Astrocyte (in vitro differentiated cells and primary cell): ENCODE data around the gene AMH. TPM values are rescaled to one million over a fixed set of nuclear protein-coding genes. Genes with fewer than 3 reads are reported as not detected.

ENCODE experiments used
- DNase-seq: peaks from one replicate; pipeline ENCODE4 v3.0.0-alpha.2; 2010; ENCODE audit warnings: low read depth
- FAIRE-seq: peaks from 2 replicates; lab custom pipeline; 2011; peaks lifted over from hg19 to GRCh38; lab: Jason Lieb, UNC
- H2AFZ ChIP-seq: 2 replicates; pipeline ENCODE4 v1.6.0; 2012; ENCODE audit warnings: low read depth, low read length, inconsistent platforms
- H3K27ac ChIP-seq: 2 replicates; pipeline ENCODE4 v1.5.1; 2011; ENCODE audit warnings: low read depth, low read length, inconsistent platforms
- H3K27me3 ChIP-seq: 2 replicates; pipeline ENCODE4 v1.6.0; 2011; ENCODE audit warnings: low read length, inconsistent platforms; ENCODE audit not compliant: insufficient read depth
- H3K36me3 ChIP-seq: 2 replicates; pipeline ENCODE4 v1.5.1; 2011; ENCODE audit warnings: low read length, inconsistent platforms; ENCODE audit not compliant: insufficient read depth
- H3K4me1 ChIP-seq: 2 replicates; pipeline ENCODE4 v1.5.1; 2011; ENCODE audit warnings: low read length, inconsistent platforms; ENCODE audit not compliant: insufficient read depth
- H3K4me2 ChIP-seq: 2 replicates; pipeline ENCODE4 v1.6.0; 2012; ENCODE audit warnings: low read length, inconsistent platforms
- H3K4me3 ChIP-seq: 2 replicates; pipeline ENCODE4 v1.5.1; 2011; ENCODE audit warnings: low read depth, mild to moderate bottlenecking, low read length, inconsistent platforms; ENCODE audit not compliant: insufficient read depth
- H3K79me2 ChIP-seq: 2 replicates; pipeline ENCODE4 v1.6.0; 2012; ENCODE audit warnings: mild to moderate bottlenecking, low read length, inconsistent platforms; ENCODE audit not compliant: insufficient read depth
- H3K9ac ChIP-seq: 2 replicates; pipeline ENCODE4 v1.6.0; 2012; ENCODE audit warnings: mild to moderate bottlenecking, low read length, inconsistent platforms
- H3K9me3 ChIP-seq: 2 replicates; pipeline ENCODE4 v1.5.1; 2012; ENCODE audit warnings: low read depth, mild to moderate bottlenecking, low read length, inconsistent platforms; ENCODE audit not compliant: insufficient read depth
- H4K20me1 ChIP-seq: 2 replicates; pipeline ENCODE4 v1.6.0; 2012; ENCODE audit warnings: low read length, inconsistent platforms; ENCODE audit not compliant: insufficient read depth
- H3K27ac Mint-ChIP-seq: one replicate; pipeline ENCODE4 v1.8.0; 2021; ENCODE audit warnings: mild to moderate bottlenecking, mixed read lengths; ENCODE audit not compliant: unreplicated experiment
- H3K27me3 Mint-ChIP-seq: one replicate; pipeline ENCODE4 v1.8.0; 2021; ENCODE audit warnings: low read depth, mixed read lengths; ENCODE audit not compliant: unreplicated experiment
- H3K36me3 Mint-ChIP-seq: one replicate; pipeline ENCODE4 v1.8.0; 2021; ENCODE audit warnings: low read depth, mixed read lengths; ENCODE audit not compliant: unreplicated experiment
- H3K4me1 Mint-ChIP-seq: one replicate; pipeline ENCODE4 v1.8.0; 2021; ENCODE audit warnings: low read depth, mixed read lengths; ENCODE audit not compliant: unreplicated experiment
- H3K4me3 Mint-ChIP-seq: one replicate; pipeline ENCODE4 v1.8.0; 2021; ENCODE audit warnings: mild to moderate bottlenecking, moderate library complexity, mixed read lengths; ENCODE audit not compliant: unreplicated experiment
- H3K9me3 Mint-ChIP-seq: one replicate; pipeline ENCODE4 v1.8.0; 2021; ENCODE audit warnings: mild to moderate bottlenecking, mixed read lengths; ENCODE audit not compliant: unreplicated experiment
- EZH2 ChIP-seq: IDR thresholded peaks from 2 replicates; pipeline ENCODE4 v1.6.1; 2012; ENCODE audit warnings: mild to moderate bottlenecking, low read length, inconsistent platforms; ENCODE audit not compliant: insufficient read depth
- total RNA-seq: library from RNA; stranded (reverse); gene quantifications from 2 replicates; pipeline ENCODE4 v1.2.1, GENCODE V29; 2021
- TF ChIP-seq, protein P1 (sequence below): IDR thresholded peaks from 2 replicates; pipeline ENCODE4 v1.5.1; 2011; ENCODE audit warnings: low read depth, mild to moderate bottlenecking, inconsistent platforms, low read length, moderate library complexity; ENCODE audit not compliant: insufficient read depth

Gene AMH
- total RNA-seq, 1 donor from 2014 or later = 4.6 TPM

DNA sequence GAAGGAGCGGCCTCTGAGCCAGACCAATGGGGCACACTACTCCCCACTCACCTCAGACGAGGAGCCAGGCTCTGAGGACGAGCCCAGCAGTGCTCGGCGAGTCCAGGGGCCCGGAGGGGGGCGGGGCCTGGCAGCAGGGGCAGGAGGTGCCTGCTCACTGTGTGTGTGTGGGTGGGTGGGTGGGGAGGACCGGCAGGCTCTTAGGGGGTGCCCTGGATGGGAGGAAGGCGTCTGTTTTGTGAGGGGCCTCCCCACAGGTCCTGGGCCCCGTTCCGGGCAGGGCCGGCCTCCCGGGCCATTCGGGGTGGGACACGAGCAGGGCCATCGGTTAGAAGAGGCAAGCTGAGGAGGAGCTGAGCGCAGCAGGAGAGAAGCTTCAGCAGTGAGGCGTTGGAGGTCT, 25.7 kb upstream of the AMH start:
- H3K4me1 ChIP-seq = peaks cover 8% of the 10 kb centered on the region
- Mint-ChIP-seq H3K36me3 (peaks cover 8% of the 10 kb centered on the region), H3K4me1 (no peaks in the 10 kb centered on the region), H3K27me3 (no peaks in the 10 kb centered on the region), H3K27ac (no peak overlapping the region), H3K4me3 (no peak overlapping the region), H3K9me3 (no peaks in the 10 kb centered on the region)
- peaks cover 6% of the 10 kb centered on the region for H3K36me3 ChIP-seq
- H3K4me3 ChIP-seq = no peak overlapping the region
- no peak for DNase-seq
- no peak overlapping the region for H2AFZ ChIP-seq
- peaks cover 22% of the 10 kb centered on the region for H4K20me1 ChIP-seq
- H3K4me2 ChIP-seq = no peak overlapping the region
- TF ChIP-seq, protein P1, sequence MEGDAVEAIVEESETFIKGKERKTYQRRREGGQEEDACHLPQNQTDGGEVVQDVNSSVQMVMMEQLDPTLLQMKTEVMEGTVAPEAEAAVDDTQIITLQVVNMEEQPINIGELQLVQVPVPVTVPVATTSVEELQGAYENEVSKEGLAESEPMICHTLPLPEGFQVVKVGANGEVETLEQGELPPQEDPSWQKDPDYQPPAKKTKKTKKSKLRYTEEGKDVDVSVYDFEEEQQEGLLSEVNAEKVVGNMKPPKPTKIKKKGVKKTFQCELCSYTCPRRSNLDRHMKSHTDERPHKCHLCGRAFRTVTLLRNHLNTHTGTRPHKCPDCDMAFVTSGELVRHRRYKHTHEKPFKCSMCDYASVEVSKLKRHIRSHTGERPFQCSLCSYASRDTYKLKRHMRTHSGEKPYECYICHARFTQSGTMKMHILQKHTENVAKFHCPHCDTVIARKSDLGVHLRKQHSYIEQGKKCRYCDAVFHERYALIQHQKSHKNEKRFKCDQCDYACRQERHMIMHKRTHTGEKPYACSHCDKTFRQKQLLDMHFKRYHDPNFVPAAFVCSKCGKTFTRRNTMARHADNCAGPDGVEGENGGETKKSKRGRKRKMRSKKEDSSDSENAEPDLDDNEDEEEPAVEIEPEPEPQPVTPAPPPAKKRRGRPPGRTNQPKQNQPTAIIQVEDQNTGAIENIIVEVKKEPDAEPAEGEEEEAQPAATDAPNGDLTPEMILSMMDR = no peak
- no peak for TF ChIP-seq EZH2
- no peaks in the 10 kb centered on the region for H3K9me3 ChIP-seq
- no peak overlapping the region for H3K9ac ChIP-seq
- H3K27me3 ChIP-seq = no peaks in the 10 kb centered on the region
- FAIRE-seq = no peak
- no peak overlapping the region for H3K27ac ChIP-seq
- H3K79me2 ChIP-seq = no peaks in the 10 kb centered on the region

DNA sequence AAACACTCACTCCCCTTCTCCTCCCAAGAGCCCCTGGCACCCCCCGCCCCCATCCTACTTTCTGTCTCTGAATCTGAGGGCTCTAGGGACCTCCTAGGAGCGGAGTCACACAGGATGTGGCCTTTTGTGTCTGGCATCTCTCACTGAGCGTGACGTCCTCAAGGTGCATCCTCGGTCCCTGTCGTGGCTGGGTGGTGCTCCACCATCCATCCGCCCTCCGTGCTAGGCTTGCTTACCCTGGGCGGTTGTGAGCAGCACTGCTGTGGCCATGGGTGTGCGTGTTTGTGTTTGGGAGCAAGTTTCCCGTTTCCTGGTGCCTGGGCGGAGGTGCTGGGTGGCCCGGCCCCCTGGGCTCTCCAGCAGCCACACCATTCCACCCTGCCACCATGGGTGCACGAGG, 25.2 kb upstream of the AMH start:
- no peak overlapping the region for H2AFZ ChIP-seq
- H3K79me2 ChIP-seq = no peaks in the 10 kb centered on the region
- H4K20me1 ChIP-seq = peaks cover 22% of the 10 kb centered on the region
- no peak overlapping the region for H3K4me2 ChIP-seq
- no peak overlapping the region for H3K27ac ChIP-seq
- no peaks in the 10 kb centered on the region for H3K9me3 ChIP-seq
- no peak overlapping the region for H3K4me3 Mint-ChIP-seq
- H3K27ac Mint-ChIP-seq = no peak overlapping the region
- peaks cover 8% of the 10 kb centered on the region for H3K36me3 Mint-ChIP-seq
- TF ChIP-seq, protein P1 = no peak
- TF ChIP-seq EZH2 = no peak
- no peak overlapping the region for H3K4me3 ChIP-seq
- H3K9me3 Mint-ChIP-seq = no peaks in the 10 kb centered on the region
- DNase-seq = no peak
- H3K27me3 ChIP-seq = no peaks in the 10 kb centered on the region
- H3K27me3 Mint-ChIP-seq = no peaks in the 10 kb centered on the region
- H3K4me1 ChIP-seq = peaks cover 8% of the 10 kb centered on the region
- no peak for FAIRE-seq
- H3K36me3 ChIP-seq = peaks cover 6% of the 10 kb centered on the region
- H3K9ac ChIP-seq = no peak overlapping the region
- no peaks in the 10 kb centered on the region for H3K4me1 Mint-ChIP-seq

- no peaks in the 10 kb centered on the region for H3K4me1 Mint-ChIP-seq
- no peaks in the 10 kb centered on the region for H3K27me3 ChIP-seq
- no peaks in the 10 kb centered on the region for H3K9me3 ChIP-seq
- peaks cover 6% of the 10 kb centered on the region for H3K36me3 ChIP-seq
- no peak overlapping the region for H3K4me2 ChIP-seq
- no peaks in the 10 kb centered on the region for H3K79me2 ChIP-seq
- H3K9ac ChIP-seq = no peak overlapping the region
- H3K4me3 ChIP-seq = no peak overlapping the region
- FAIRE-seq (no peak), DNase-seq (no peak)
- H3K9me3 Mint-ChIP-seq = no peaks in the 10 kb centered on the region
- H3K4me1 ChIP-seq = peaks cover 8% of the 10 kb centered on the region
- H3K4me3 Mint-ChIP-seq = peak overlapping the region; percentile 16
- H3K27me3 Mint-ChIP-seq = no peaks in the 10 kb centered on the region
- TF ChIP-seq EZH2 = no peak
- TF ChIP-seq, protein P1 = no peak
- H2AFZ ChIP-seq = no peak overlapping the region
- H3K27ac ChIP-seq = no peak overlapping the region
- peak overlapping the region; percentile 1 for H3K27ac Mint-ChIP-seq
- peaks cover 22% of the 10 kb centered on the region for H4K20me1 ChIP-seq
- H3K36me3 Mint-ChIP-seq = peaks cover 8% of the 10 kb centered on the region
Observed at GRCh38 chr19:2224754-2225349, 24.3 kb upstream of the AMH start.
